ENCODE measurements around the gene ALDH18A1.
"Not testable (repeated sequence)": the region's sequence is repeated elsewhere in the genome, so short reads cannot be mapped to it uniquely, and the experiment has no call there.

The ALDH18A1 gene

GRCh38 chr10:95648138-95648537 lies 8.4 kb downstream of the ALDH18A1 start:
- DNase-seq, result no peak

GRCh38 chr10:95646160-95646559 lies 10.4 kb downstream of the ALDH18A1 start:
- DNase-seq, result no peak

GRCh38 chr10:95644901-95645300 lies 11.6 kb downstream of the ALDH18A1 start:
- no peak for DNase-seq

GRCh38 chr10:95640891-95641315 lies 15.6 kb downstream of the ALDH18A1 start:
- DNase-seq, result no peak

- no peak for DNase-seq
These were observed 18.6 kb downstream of the ALDH18A1 start for GRCh38 chr10:95637911-95638310.

GRCh38 chr10:95637140-95637539 lies 19.4 kb downstream of the ALDH18A1 start:
- no peak for DNase-seq

- DNase-seq, result no peak
These were observed 21.2 kb downstream of the ALDH18A1 start for GRCh38 chr10:95635319-95635733.

- no peak for DNase-seq
These were observed 27.7 kb downstream of the ALDH18A1 start for GRCh38 chr10:95628786-95629185.

GRCh38 chr10:95626500-95626899 lies 30.0 kb downstream of the ALDH18A1 start:
- no peak for DNase-seq

- not testable (repeated sequence) for DNase-seq
These were observed 36.1 kb downstream of the ALDH18A1 start for GRCh38 chr10:95620415-95620814.

- no peak for DNase-seq
These were observed 38.4 kb downstream of the ALDH18A1 start for GRCh38 chr10:95618101-95618500.

- no peak for DNase-seq
These were observed 40.1 kb downstream of the ALDH18A1 start for GRCh38 chr10:95616446-95616845.

- DNase-seq, result no peak
These were observed 43.2 kb downstream of the ALDH18A1 start for GRCh38 chr10:95613330-95613729.

- DNase-seq, result no peak
These were observed 45.8 kb downstream of the ALDH18A1 start for GRCh38 chr10:95610727-95611126.

- no peak for DNase-seq
These were observed 49.6 kb downstream of the ALDH18A1 start for GRCh38 chr10:95606922-95607321.

GRCh38 chr10:95605163-95605562 lies 51.3 kb downstream of the ALDH18A1 start:
- no peak for DNase-seq

GRCh38 chr10:95604630-95605029 lies 51.9 kb downstream of the ALDH18A1 start:
- DNase-seq, result no peak

- DNase-seq, result no peak
These were observed 54.1 kb downstream of the ALDH18A1 start for GRCh38 chr10:95602382-95602781.

- peak; percentile 18 for DNase-seq
These were observed 55.3 kb downstream of the ALDH18A1 start for GRCh38 chr10:95601116-95601719.

GRCh38 chr10:95600158-95600557 lies 56.4 kb downstream of the ALDH18A1 start:
- DNase-seq, result no peak

GRCh38 chr10:95597788-95598187 lies 58.7 kb downstream of the ALDH18A1 start:
- no peak for DNase-seq

GRCh38 chr10:95588025-95588424 lies 68.5 kb downstream of the ALDH18A1 start:
- DNase-seq, result no peak

GRCh38 chr10:95579835-95580535 lies 76.5 kb downstream of the ALDH18A1 start:
- DNase-seq, result no peak

GRCh38 chr10:95579292-95579691 lies 77.2 kb downstream of the ALDH18A1 start:
- DNase-seq, result no peak

GRCh38 chr10:95578619-95579018 lies 77.9 kb downstream of the ALDH18A1 start:
- DNase-seq, result no peak

Measured in NCI-H524 treated with DMSO at 0.1 percent for 48 hours (cell line).